ENCODE results near the gene CBX8. TPM values are rescaled to one million over a fixed set of nuclear protein-coding genes. Genes with fewer than 3 reads are reported as not detected.
A peak's percentile ranks its signal among the peaks of the same experiment; 100 is the strongest.

Gene CBX8
- total and polyA plus RNA-seq, 2 of the 13 experiments (the other 11 are each of a cell fraction or from before 2014, with no cell fraction given), result 0.34 to 12.6 TPM

GRCh38 chr17:79843816-79844800 is 47.2 kb upstream of the CBX8 start (continued):
- peak; percentile 84 for TF ChIP-seq HDAC1 (CRISPR knock-in tag; IDR thresholded peaks at IDR 0.05)
- TF ChIP-seq CERS6 (CRISPR knock-in tag; IDR thresholded peaks at IDR 0.05), result no peak
- TF ChIP-seq ZNF503 (CRISPR knock-in tag; IDR thresholded peaks at IDR 0.05), result no peak; the same call in 1 of the 2 replicates
- peak; percentile 83 for TF ChIP-seq HBP1 (CRISPR knock-in tag; IDR thresholded peaks at IDR 0.05; ENCODE audit: low read depth)
- no peak for TF ChIP-seq SMARCC2 (IDR thresholded peaks at IDR 0.05)
- peak; percentile 82; the same call in 1 of the 2 replicates for TF ChIP-seq MXD1 (CRISPR knock-in tag; IDR thresholded peaks at IDR 0.05)
- TF ChIP-seq FUBP1 (CRISPR knock-in tag; IDR thresholded peaks at IDR 0.05; ENCODE audit: borderline replicate concordance), result no peak
- TF ChIP-seq ZNF607 (CRISPR knock-in tag; IDR thresholded peaks at IDR 0.05; ENCODE audit: borderline replicate concordance), result peak; percentile 95
- TF ChIP-seq ZNF318 (CRISPR knock-in tag; IDR thresholded peaks at IDR 0.05), result peak; percentile 53; the same call in 1 of the 2 replicates
- peak; percentile 86; the same call in 1 of the 2 replicates for TF ChIP-seq ZNF547 (CRISPR knock-in tag; IDR thresholded peaks at IDR 0.05)
- 0 out of 2 replicates have a peak, but pooled peaks have one; percentile 33 for TF ChIP-seq ZNF34 (CRISPR knock-in tag; IDR thresholded peaks at IDR 0.05; ENCODE audit: borderline replicate concordance)

Data from HepG2 (cell line).